ENCODE measurements around the gene VASH1. TPM values are rescaled to one million over a fixed set of nuclear protein-coding genes. Genes with fewer than 3 reads are reported as not detected.

The VASH1 gene
- total RNA-seq, 1 donor from 2014 or later, result 2.9 TPM

GRCh38 chr14:76756371-76756750 lies 4.9 kb upstream of the VASH1 start:
- DNase-seq (ENCODE audit: low read depth), result no peak
- no peak overlapping the region for H3K4me3 ChIP-seq (ENCODE audit: low read depth, low read length)
- TF ChIP-seq, protein P1, sequence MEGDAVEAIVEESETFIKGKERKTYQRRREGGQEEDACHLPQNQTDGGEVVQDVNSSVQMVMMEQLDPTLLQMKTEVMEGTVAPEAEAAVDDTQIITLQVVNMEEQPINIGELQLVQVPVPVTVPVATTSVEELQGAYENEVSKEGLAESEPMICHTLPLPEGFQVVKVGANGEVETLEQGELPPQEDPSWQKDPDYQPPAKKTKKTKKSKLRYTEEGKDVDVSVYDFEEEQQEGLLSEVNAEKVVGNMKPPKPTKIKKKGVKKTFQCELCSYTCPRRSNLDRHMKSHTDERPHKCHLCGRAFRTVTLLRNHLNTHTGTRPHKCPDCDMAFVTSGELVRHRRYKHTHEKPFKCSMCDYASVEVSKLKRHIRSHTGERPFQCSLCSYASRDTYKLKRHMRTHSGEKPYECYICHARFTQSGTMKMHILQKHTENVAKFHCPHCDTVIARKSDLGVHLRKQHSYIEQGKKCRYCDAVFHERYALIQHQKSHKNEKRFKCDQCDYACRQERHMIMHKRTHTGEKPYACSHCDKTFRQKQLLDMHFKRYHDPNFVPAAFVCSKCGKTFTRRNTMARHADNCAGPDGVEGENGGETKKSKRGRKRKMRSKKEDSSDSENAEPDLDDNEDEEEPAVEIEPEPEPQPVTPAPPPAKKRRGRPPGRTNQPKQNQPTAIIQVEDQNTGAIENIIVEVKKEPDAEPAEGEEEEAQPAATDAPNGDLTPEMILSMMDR (conservative IDR thresholded peaks at IDR 0.05; ENCODE audit: low read depth, low read length), result no peak

- no peak overlapping the region for H3K4me3 ChIP-seq (ENCODE audit: low read depth, low read length)
- TF ChIP-seq, protein P1 (conservative IDR thresholded peaks at IDR 0.05; ENCODE audit: low read depth, low read length), result no peak
- DNase-seq (ENCODE audit: low read depth), result no peak
Observed at GRCh38 chr14:76759589-76759988, 1.7 kb upstream of the VASH1 start.

- DNase-seq (ENCODE audit: low read depth), result no peak
- peak overlapping the region; percentile 61 for H3K4me3 ChIP-seq (ENCODE audit: low read depth, low read length)
- TF ChIP-seq, protein P1 (conservative IDR thresholded peaks at IDR 0.05; ENCODE audit: low read depth, low read length), result no peak
Observed at GRCh38 chr14:76760331-76761135, 735 bp upstream of the VASH1 start.

GRCh38 chr14:76761960-76762410 lies 717 bp downstream of the VASH1 start:
- TF ChIP-seq, protein P1 (conservative IDR thresholded peaks at IDR 0.05; ENCODE audit: low read depth, low read length), result no peak
- DNase-seq (ENCODE audit: low read depth), result no peak
- H3K4me3 ChIP-seq (ENCODE audit: low read depth, low read length), result peak overlapping the region; percentile 61

DNA sequence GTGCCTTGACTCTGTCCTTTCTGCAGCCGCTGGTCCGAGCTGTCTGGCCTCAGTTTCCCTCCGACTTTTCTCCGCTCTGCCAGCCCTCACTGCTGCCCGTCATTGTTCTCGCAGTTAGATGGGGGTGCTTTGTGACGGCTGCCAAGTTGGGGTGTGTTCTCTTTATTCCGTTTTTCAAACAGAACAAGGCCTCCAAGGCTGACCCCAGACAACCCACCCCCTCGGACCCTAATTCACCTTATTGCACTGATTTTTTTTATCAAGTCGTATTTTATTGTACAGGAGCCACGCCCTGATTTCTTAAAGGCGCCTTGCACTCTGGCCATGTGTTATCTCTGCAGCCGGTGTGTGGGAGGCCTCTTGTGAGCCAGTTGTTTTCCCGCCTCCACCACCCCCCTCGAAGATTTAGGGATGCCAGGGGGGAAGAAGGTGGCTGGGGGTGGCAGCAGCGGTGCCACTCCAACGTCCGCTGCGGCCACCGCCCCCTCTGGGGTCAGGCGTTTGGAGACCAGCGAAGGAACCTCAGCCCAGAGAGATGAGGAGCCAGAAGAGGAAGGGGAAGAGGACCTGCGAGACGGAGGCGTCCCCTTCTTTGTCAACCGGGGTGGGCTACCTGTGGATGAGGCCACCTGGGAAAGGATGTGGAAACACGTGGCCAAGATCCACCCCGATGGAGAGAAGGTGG lies 1.3 kb downstream of the VASH1 start:
- TF ChIP-seq, protein P1 (conservative IDR thresholded peaks at IDR 0.05; ENCODE audit: low read depth, low read length), result no peak
- DNase-seq (ENCODE audit: low read depth), result no peak
- peak overlapping the region; percentile 61 for H3K4me3 ChIP-seq (ENCODE audit: low read depth, low read length)

GRCh38 chr14:76763096-76764041 lies 2.1 kb downstream of the VASH1 start:
- H3K4me3 ChIP-seq (ENCODE audit: low read depth, low read length), result no peak overlapping the region
- no peak for DNase-seq (ENCODE audit: low read depth)

More at GRCh38 chr14:76763096-76764041, 2.1 kb downstream of the VASH1 start:
- TF ChIP-seq, protein P1 (conservative IDR thresholded peaks at IDR 0.05; ENCODE audit: low read depth, low read length), result no peak
